Measurements from ENCODE around the gene DCAF5.

DNA sequence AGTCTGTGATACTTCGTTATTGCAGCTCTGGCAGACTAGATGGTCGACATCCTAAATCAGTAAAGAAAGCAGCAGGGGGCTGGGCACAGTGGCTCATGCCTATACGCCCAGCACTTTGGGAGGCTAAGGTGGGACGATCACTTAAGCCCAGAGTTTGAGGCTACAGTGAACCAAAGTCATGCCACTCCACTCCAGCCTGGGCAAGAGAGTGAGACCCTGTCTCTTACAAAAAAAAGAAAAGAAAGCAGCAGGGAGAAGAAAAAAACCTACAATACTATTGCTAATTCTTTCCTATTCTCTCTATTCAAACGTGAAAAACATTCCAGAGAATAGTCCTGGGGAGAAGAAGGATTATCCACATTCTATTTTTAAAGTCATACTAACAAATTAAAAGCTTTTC lies 79.5 kb downstream of the DCAF5 start:
- no peak for TF ChIP-seq TAF1 (IDR thresholded peaks at IDR 0.05; ENCODE audit: borderline replicate concordance, low read depth, low read length)
- no peak for TF ChIP-seq POLR2A (IDR thresholded peaks at IDR 0.05; ENCODE audit: low read depth, low read length)

All from GM12892 (cell line).